GM21723 (cell line): Measurements from ENCODE around the gene ZC3HAV1.
A peak's percentile ranks its signal among the peaks of the same experiment; 100 is the strongest.
"Not testable (repeated sequence)": the region's sequence is repeated elsewhere in the genome, so short reads cannot be mapped to it uniquely, and the experiment has no call there.

Source experiments
- ATAC-seq: cut with Tn5 transposase; IDR thresholded peaks from one replicate; pipeline ENCODE4 v1.9.1; 2021; ENCODE audit warnings: mild to moderate bottlenecking, moderate library complexity; ENCODE audit not compliant: unreplicated experiment

The ZC3HAV1 gene

GRCh38 chr7:139112741-139113250 is 3.3 kb upstream of the ZC3HAV1 start:
- ATAC-seq: no peak

GRCh38 chr7:139112316-139112715 is 2.8 kb upstream of the ZC3HAV1 start:
- ATAC-seq: no peak

- ATAC-seq: no peak
These were observed 2.3 kb upstream of the ZC3HAV1 start for GRCh38 chr7:139111811-139112301.

GRCh38 chr7:139111147-139111546 is 1.6 kb upstream of the ZC3HAV1 start:
- ATAC-seq: no peak

- ATAC-seq: no peak
These were observed 477 bp upstream of the ZC3HAV1 start for GRCh38 chr7:139109983-139110411.

- peak; percentile 8 for ATAC-seq
These were observed 993 bp downstream of the ZC3HAV1 start for GRCh38 chr7:139108266-139109187.

GRCh38 chr7:139106959-139107358 is 2.6 kb downstream of the ZC3HAV1 start:
- ATAC-seq: no peak

- ATAC-seq: not testable (repeated sequence)
These were observed 3.3 kb downstream of the ZC3HAV1 start for GRCh38 chr7:139106227-139106626.

- ATAC-seq: no peak
These were observed 4.0 kb downstream of the ZC3HAV1 start for GRCh38 chr7:139105484-139105883.

GRCh38 chr7:139104091-139104450 is 5.4 kb downstream of the ZC3HAV1 start:
- no peak for ATAC-seq

GRCh38 chr7:139103057-139103815 is 6.3 kb downstream of the ZC3HAV1 start:
- ATAC-seq: no peak

- ATAC-seq: not testable (repeated sequence)
These were observed 7.8 kb downstream of the ZC3HAV1 start for GRCh38 chr7:139101637-139102158.

GRCh38 chr7:139099172-139099947 is 10.2 kb downstream of the ZC3HAV1 start:
- no peak for ATAC-seq

- peak; percentile 100 for ATAC-seq
These were observed 14.3 kb downstream of the ZC3HAV1 start for GRCh38 chr7:139095194-139095659.

GRCh38 chr7:139094596-139094995 is 14.9 kb downstream of the ZC3HAV1 start:
- ATAC-seq: no peak

GRCh38 chr7:139094030-139094429 is 15.5 kb downstream of the ZC3HAV1 start:
- ATAC-seq: no peak

GRCh38 chr7:139093512-139093911 is 16.0 kb downstream of the ZC3HAV1 start:
- not testable (repeated sequence) for ATAC-seq

GRCh38 chr7:139092090-139092796 is 17.3 kb downstream of the ZC3HAV1 start:
- ATAC-seq: no peak

- no peak for ATAC-seq
These were observed 17.9 kb downstream of the ZC3HAV1 start for GRCh38 chr7:139091677-139091996.

- ATAC-seq: no peak
These were observed 20.4 kb downstream of the ZC3HAV1 start for GRCh38 chr7:139089118-139089517.
